ENCODE results near the gene ARPIN.
"Not testable (repeated sequence)": the region's sequence is repeated elsewhere in the genome, so short reads cannot be mapped to it uniquely, and the experiment has no call there.

ARPIN gene

GRCh38 chr15:89912674-89913396 lies at the start of gene ARPIN:
TSS of gene ARPIN (minus strand) at chr15:89912952. CDS start at chr15:89912835, 117 bp downstream.
- TF ChIP-seq CTCF (IDR thresholded peaks at IDR 0.05; ENCODE audit: insufficient read depth, low read length, poor library complexity, severe bottlenecking), result no peak
- H3K27me3 ChIP-seq (replicated peaks; ENCODE audit: control insufficient read depth, insufficient read depth, low read length), result no peaks in the 10 kb centered on the region
- no peaks in the 10 kb centered on the region for H3K36me3 ChIP-seq (ENCODE audit: control insufficient read depth, insufficient read depth, low read length)
- peak within 1 kb of the TSS; percentile 14; the same call in 1 of the 2 replicates for H3K4me3 ChIP-seq (replicated peaks; ENCODE audit: low read depth, low read length)
- DNase-seq (ENCODE audit: extremely low read depth, insufficient read length), result no peak

GRCh38 chr15:89958107-89958805 lies 45.5 kb upstream of the ARPIN start:
- no peaks in the 10 kb centered on the region for H3K27me3 ChIP-seq (replicated peaks; ENCODE audit: control insufficient read depth, insufficient read depth, low read length)
- no peak for TF ChIP-seq CTCF (IDR thresholded peaks at IDR 0.05; ENCODE audit: insufficient read depth, low read length, poor library complexity, severe bottlenecking)
- H3K4me3 ChIP-seq (replicated peaks; ENCODE audit: low read depth, low read length), result no peak overlapping the region
- H3K36me3 ChIP-seq (ENCODE audit: control insufficient read depth, insufficient read depth, low read length), result no peaks in the 10 kb centered on the region
- DNase-seq (ENCODE audit: extremely low read depth, insufficient read length), result no peak

GRCh38 chr15:89955449-89955998 lies 42.8 kb upstream of the ARPIN start:
- not testable (repeated sequence) for H3K27me3 ChIP-seq (replicated peaks; ENCODE audit: control insufficient read depth, insufficient read depth, low read length); H3K4me3 ChIP-seq (replicated peaks; ENCODE audit: low read depth, low read length); DNase-seq (ENCODE audit: extremely low read depth, insufficient read length); H3K36me3 ChIP-seq (ENCODE audit: control insufficient read depth, insufficient read depth, low read length)

GRCh38 chr15:89954541-89954940 lies 41.8 kb upstream of the ARPIN start:
- no peak for DNase-seq (ENCODE audit: extremely low read depth, insufficient read length)
- Histone ChIP-seq H3K4me3 (replicated peaks; ENCODE audit: low read depth, low read length) (no peak overlapping the region), H3K36me3 (ENCODE audit: control insufficient read depth, insufficient read depth, low read length) (no peaks in the 10 kb centered on the region), H3K27me3 (replicated peaks; ENCODE audit: control insufficient read depth, insufficient read depth, low read length) (no peaks in the 10 kb centered on the region)
- TF ChIP-seq CTCF (IDR thresholded peaks at IDR 0.05; ENCODE audit: insufficient read depth, low read length, poor library complexity, severe bottlenecking), result no peak

- no peak for TF ChIP-seq CTCF (IDR thresholded peaks at IDR 0.05; ENCODE audit: insufficient read depth, low read length, poor library complexity, severe bottlenecking)
These were observed 36.0 kb upstream of the ARPIN start for GRCh38 chr15:89948796-89949195.

GRCh38 chr15:89947385-89947784 lies 34.6 kb upstream of the ARPIN start:
- Histone ChIP-seq H3K27me3 (replicated peaks; ENCODE audit: control insufficient read depth, insufficient read depth, low read length) (no peaks in the 10 kb centered on the region), H3K4me3 (replicated peaks; ENCODE audit: low read depth, low read length) (no peak overlapping the region), H3K36me3 (ENCODE audit: control insufficient read depth, insufficient read depth, low read length) (no peaks in the 10 kb centered on the region)
- TF ChIP-seq CTCF (IDR thresholded peaks at IDR 0.05; ENCODE audit: insufficient read depth, low read length, poor library complexity, severe bottlenecking), result no peak
- DNase-seq (ENCODE audit: extremely low read depth, insufficient read length), result no peak

More at GRCh38 chr15:89948796-89949195, 36.0 kb upstream of the ARPIN start:
- no peaks in the 10 kb centered on the region for H3K27me3 ChIP-seq (replicated peaks; ENCODE audit: control insufficient read depth, insufficient read depth, low read length)
- H3K4me3 ChIP-seq (replicated peaks; ENCODE audit: low read depth, low read length), result no peak overlapping the region
- no peaks in the 10 kb centered on the region for H3K36me3 ChIP-seq (ENCODE audit: control insufficient read depth, insufficient read depth, low read length)
- no peak for DNase-seq (ENCODE audit: extremely low read depth, insufficient read length)
